Astrocyte (in vitro differentiated cells and primary cell): Measurements from ENCODE around the gene JAZF1.

Experiments
- CTCF ChIP-seq: IDR thresholded peaks from 2 replicates; pipeline ENCODE4 v1.5.1; 2011; ENCODE audit warnings: low read depth, mild to moderate bottlenecking, inconsistent platforms, low read length, moderate library complexity; ENCODE audit not compliant: insufficient read depth
- EZH2 ChIP-seq: IDR thresholded peaks from 2 replicates; pipeline ENCODE4 v1.6.1; 2012; ENCODE audit warnings: mild to moderate bottlenecking, low read length, inconsistent platforms; ENCODE audit not compliant: insufficient read depth

- TF ChIP-seq CTCF = no peak
- no peak for TF ChIP-seq EZH2
These were observed 54.9 kb downstream of the JAZF1 start for GRCh38 chr7:28125431-28126409.
